Medulla oblongata (tissue), 1 donor: ENCODE measurements around the gene SLC44A1.

Experiments
- DNase-seq: peaks from one replicate; pipeline ENCODE4 v3.0.0-alpha.2; 2015; ENCODE audit errors: extremely low spot score

SLC44A1 gene

GRCh38 chr9:105432247-105432842 is 187.9 kb downstream of the SLC44A1 start:
- no peak for DNase-seq

DNA sequence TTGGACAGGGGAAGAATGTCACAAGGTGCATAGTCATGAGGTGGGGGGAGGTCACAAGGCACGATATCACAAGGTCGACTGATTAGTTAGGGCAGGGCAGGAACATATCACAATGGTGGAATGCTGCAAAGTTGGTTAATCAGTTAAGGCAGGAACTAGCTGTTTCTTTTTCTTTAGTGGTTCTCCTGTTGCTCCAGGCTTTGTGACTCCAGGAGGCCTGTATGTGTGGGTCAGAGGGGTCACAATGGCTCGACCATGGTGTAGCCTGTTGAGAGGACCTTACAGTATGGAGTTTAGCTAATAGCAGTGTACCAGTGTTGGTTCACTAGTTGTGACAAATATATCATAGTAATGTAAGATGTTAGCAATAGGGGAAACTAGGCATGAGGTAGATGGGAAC is 191.0 kb downstream of the SLC44A1 start:
- no peak for DNase-seq

- DNase-seq: no peak
These were observed 192.3 kb downstream of the SLC44A1 start for GRCh38 chr9:105436783-105437182.

DNA sequence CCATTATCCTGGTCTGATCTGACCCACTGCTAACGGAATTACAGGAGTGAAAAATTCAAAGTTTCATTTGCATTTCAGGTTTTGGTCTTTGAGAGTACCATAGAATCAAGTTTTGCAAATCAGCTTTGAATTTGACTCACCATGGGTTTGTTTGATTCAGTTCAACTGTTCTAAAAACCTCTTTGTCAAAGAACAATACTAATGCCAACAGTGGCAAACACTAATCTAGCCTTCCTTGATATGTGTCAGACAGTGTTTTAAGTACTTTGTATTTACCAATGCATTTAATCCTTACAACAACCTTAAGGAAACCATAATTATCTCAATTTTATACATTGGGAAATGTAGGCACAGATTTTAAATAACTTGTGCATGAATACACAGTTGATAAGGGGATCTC is 193.3 kb downstream of the SLC44A1 start:
- DNase-seq: no peak

- no peak for DNase-seq
These were observed 193.8 kb downstream of the SLC44A1 start for GRCh38 chr9:105438141-105438806.

DNA sequence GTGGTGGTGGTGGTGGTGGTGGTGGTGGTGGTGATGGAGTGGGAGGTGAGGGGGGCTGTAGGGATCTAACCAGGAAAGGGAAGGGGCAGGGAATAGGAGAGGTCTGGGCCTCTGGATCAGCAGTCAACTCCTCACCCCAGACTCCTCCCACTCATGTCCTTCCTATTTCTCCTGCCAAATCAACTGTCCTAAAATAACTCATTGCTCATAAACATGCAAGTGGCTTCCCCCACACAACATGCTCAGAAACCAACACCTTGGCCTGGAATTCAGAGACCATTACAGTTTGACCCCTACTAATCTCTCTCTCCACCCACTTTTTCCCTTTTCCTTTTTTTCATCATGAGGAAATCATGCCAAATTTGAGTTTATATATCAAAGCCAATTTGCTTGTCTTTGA is 195.0 kb downstream of the SLC44A1 start:
- no peak for DNase-seq

GRCh38 chr9:105441616-105442160 is 197.2 kb downstream of the SLC44A1 start:
- no peak for DNase-seq

DNA sequence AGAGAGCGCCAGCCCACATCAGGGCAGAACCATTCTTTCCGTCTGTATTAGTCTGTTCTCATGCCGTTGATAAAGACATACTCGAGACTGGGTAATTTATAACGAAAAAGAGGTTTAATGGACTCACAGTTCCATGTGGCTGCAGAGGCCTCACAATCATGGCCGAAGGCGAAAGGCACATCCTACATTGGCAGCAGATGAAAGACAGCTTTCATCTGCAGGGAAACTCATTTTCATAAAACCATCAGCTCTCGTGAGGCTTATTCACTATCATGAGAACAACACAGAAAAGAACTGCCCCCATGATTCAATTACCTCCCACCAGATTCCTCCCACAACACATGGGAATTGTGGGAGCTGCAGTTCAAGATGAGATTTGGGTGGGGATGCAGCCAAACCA is 198.7 kb downstream of the SLC44A1 start:
- DNase-seq: no peak

GRCh38 chr9:105444130-105444529 is 199.7 kb downstream of the SLC44A1 start:
- DNase-seq: no peak

DNA sequence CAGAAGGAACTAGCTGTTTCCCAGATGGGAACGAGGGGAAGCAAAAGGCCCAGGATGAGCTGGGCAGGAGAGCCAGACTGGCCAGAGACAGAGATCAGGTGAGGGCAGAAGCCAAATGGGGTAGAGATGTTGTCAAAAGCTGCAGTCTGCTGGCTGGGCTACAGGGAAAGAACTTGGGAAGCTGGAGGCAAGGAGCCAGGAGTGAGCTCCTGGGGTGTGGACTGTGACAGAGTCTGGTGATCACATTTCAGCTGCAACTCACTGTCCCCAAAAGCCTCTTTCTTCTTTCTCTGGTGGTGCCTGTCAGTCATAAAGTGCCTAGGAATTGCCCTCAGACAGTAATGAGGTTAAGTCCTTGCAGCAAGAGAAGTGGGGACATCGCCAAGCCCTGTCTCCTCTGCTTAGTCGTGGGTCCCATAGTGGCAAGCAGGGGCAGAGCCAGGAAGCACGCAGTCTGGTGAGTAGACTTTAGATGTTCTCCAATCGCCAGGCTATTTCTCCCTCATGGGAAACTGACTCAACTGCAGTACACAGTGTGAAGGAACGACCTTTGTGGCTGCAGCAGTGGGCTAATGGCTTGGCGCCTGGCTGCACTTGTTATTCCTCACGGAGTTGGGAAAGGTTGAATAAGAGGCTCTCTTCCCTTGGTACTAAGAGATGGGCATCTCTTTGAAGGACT is 200.9 kb downstream of the SLC44A1 start:
- peak; percentile 57 for DNase-seq

GRCh38 chr9:105447386-105447813 is 202.9 kb downstream of the SLC44A1 start:
- no peak for DNase-seq

- DNase-seq: peak; percentile 93
These were observed 203.7 kb downstream of the SLC44A1 start, which contains the start of gene FSD1L for GRCh38 chr9:105447814-105448812. FSD1L (plus strand) TSS chr9:105448034; CDS start chr9:105448221, 187 bp downstream.

- DNase-seq: no peak
These were observed 204.6 kb downstream of the SLC44A1 start for GRCh38 chr9:105449081-105449480.

DNA sequence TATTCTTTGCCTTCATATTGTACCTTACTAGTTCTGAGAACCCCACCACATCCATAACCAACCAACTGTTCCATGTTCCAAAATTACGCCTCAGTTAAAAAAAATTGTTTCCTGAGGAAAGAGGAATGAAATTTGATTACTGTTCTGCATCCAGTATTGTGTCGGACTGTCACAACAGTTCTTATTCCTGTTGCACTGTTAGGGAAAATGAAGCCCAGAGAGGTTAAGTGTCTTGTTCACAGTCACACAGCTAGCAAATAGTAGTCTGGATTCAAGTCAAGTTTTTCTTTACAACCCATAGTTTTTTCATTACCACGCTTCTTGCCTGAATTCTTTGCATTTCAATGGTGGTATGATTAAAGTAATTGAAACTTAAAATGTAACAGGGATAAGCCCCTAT is 207.7 kb downstream of the SLC44A1 start:
- no peak for DNase-seq

DNA sequence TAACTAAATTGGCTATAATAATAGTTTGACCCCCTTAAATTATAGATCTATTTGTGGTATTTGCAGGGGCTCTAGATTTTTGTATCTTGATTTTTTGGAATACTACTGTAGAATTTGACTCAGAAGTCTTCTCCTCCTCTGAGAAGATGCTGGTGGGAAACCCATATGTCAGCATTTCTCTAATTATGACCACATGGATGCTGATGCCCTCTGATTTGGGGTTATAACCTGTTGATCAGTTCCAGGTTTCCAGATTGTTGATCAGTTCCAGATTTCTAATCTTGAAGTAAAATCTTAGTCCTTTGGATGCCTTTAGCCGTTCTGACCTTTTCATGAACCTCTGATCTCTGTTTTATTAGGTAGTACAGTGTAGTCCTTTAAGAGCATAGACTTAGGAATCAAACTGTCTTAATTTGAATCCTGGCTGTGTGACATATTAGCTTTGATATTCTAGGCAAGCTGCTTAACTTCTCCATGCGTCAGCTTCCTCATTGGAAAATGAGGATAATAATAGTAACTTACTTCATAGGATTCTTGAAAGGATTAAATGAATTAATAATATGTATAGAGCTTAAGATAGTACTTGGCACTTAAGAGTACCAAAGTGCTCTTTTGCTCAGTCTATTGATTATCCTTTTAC is 211.5 kb downstream of the SLC44A1 start:
- no peak for DNase-seq

DNA sequence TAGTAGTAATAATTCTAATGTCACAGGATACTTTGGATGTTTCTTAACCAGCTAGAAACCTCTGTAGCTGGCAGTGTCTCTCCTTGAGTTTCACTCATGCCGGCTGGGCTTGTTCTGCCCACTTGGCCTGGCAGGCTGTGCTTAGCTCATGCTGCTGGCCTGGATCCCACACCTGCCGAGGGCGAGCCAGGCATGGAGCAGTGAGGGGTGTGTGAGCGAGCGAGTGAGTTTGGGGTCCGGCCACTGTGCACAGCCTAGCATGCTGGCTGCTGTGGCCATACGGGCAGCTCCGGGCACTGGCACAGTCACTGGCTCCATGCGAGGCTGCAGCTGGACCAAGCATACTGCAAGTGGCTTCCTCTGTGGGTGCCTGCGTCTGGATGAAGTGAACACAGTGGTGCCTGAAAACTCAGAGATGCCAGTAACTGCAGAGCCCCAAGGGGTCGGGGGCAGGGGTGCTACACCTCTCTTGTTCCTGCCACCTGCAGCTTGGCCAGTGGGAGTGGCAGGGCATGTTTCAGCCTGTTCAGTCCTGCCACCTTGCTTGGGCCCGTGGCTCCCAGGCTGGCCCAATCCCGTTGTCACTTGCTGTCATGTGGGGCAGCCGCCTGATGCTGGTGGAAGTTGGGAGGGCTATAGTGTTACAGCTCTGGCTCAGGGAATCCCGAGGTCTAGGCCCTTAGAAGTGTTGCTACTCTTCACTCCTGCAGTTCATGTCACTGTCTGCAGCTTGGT is 213.3 kb downstream of the SLC44A1 start:
- no peak for DNase-seq

GRCh38 chr9:105458404-105458803 is 214.0 kb downstream of the SLC44A1 start:
- no peak for DNase-seq

DNA sequence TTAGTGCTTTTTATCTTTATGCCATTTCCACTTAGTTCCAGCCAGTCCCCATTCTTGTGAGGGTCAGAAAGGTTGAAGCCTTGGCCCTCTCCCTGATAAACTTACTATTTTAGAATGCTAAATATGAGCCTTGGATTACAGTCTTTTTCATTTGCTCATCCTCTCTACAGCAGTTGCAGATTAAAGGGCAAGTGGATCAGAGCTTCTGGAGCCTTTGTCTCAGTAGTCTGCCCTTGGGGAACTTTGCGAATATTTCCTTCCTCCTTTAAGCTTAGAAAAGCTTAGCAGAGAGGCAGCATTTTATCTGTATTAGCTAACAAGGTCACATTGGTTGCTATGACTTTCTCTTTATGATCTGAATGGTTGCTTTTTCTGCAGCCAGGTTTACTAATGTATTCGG is 214.9 kb downstream of the SLC44A1 start:
- no peak for DNase-seq

DNA sequence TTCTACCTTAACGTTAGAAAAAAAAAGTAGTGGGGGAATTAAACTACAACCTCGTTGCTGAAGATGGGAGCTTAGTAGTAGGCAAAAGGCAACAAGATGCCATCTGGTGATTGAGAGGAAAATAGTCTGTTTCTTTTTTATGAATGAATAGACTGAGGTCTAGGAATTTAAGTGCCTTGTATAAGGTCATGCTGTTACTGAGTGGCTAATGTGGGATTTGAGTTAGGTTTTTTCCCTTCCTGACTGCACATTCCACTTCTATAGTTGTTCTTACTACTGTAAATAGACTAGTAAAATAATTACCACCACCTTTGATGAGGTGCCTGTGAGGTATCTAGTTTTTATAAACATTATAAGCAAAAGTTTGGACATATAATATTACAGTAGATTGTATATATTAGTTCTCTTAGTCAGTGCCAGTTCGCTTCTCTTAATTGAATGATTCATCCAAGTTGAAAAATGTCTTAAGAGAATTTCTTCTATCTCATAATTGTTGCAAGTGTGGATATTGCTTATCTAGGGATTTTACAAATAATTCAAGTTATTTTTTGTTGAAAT is 222.5 kb downstream of the SLC44A1 start:
- no peak for DNase-seq

- no peak for DNase-seq
These were observed 224.4 kb downstream of the SLC44A1 start for GRCh38 chr9:105468875-105469274.
